HepG2 (cell line): ENCODE measurements around the gene DIPK1A.

Experiments used
- CTCF ChIP-seq: sonication (generic); formaldehyde crosslinking; IDR thresholded peaks from 2 replicates; pipeline ENCODE4 v1.5.0; 2020; ENCODE audit warnings: mild to moderate bottlenecking, missing genetic modification reagents, moderate library complexity
- ELF1 ChIP-seq: sonication (generic); formaldehyde crosslinking; IDR thresholded peaks from 2 replicates; pipeline ENCODE4 v1.4.0; 2020; ENCODE audit warnings: missing genetic modification reagents
- HBP1 ChIP-seq: IDR thresholded peaks from 2 replicates; pipeline ENCODE4 v1.6.1; 2016; ENCODE audit warnings: low read depth, control low read depth
- HDAC2 ChIP-seq: sonication (generic); formaldehyde crosslinking; IDR thresholded peaks from 2 replicates; pipeline ENCODE4 v1.4.0; 2020; ENCODE audit warnings: missing genetic modification reagents
- HOXA7 ChIP-seq: sonication (generic); formaldehyde crosslinking; IDR thresholded peaks from 2 replicates; pipeline ENCODE4 v1.8.1; 2022; ENCODE audit warnings: mild to moderate bottlenecking, missing genetic modification reagents, moderate library complexity
- MAF1 ChIP-seq: sonication (generic); formaldehyde crosslinking; IDR thresholded peaks from 2 replicates; pipeline ENCODE4 v1.5.0; 2020; ENCODE audit warnings: missing genetic modification reagents, borderline replicate concordance
- SP1 ChIP-seq, 2 experiments: fragments of 450-650 bp in 1 of 2; sonication (generic) in 1 of 2; formaldehyde crosslinking in 1 of 2; IDR thresholded peaks; 2 replicates each; pipeline versions ENCODE4 v1.4.0 to v1.6.1; 2016 to 2020; ENCODE audit warnings: missing genetic modification reagents in 1 of 2
- TBL1XR1 ChIP-seq: fragments of 150-350 bp; IDR thresholded peaks from 2 replicates; pipeline ENCODE4 v1.6.1; 2014; ENCODE audit warnings: borderline replicate concordance, low read length; ENCODE audit not compliant: partially characterized antibody
- ZNF124 ChIP-seq: sonication (generic); formaldehyde crosslinking; IDR thresholded peaks from 2 replicates; pipeline ENCODE4 v1.4.0; 2020; ENCODE audit warnings: missing genetic modification reagents
- ZNF280D ChIP-seq: sonication (generic); formaldehyde crosslinking; IDR thresholded peaks from 2 replicates; pipeline ENCODE4 v1.5.1; 2020; ENCODE audit warnings: mild to moderate bottlenecking, missing genetic modification reagents
- ZNF362 ChIP-seq: sonication (generic); formaldehyde crosslinking; IDR thresholded peaks from 2 replicates; pipeline ENCODE4 v1.4.0; 2020; ENCODE audit warnings: missing genetic modification reagents, mild to moderate bottlenecking, borderline replicate concordance
- ZNF83 ChIP-seq: sonication (generic); formaldehyde crosslinking; IDR thresholded peaks from 2 replicates; pipeline ENCODE4 v1.4.0; 2020; ENCODE audit warnings: missing genetic modification reagents, mild to moderate bottlenecking, borderline replicate concordance
- ZSCAN20 ChIP-seq: sonication (generic); formaldehyde crosslinking; IDR thresholded peaks from 2 replicates; pipeline ENCODE4 v1.4.0; 2020; ENCODE audit warnings: missing genetic modification reagents, mild to moderate bottlenecking, borderline replicate concordance

- TF ChIP-seq ELF1 (no peak), ZNF362 (no peak), HDAC2 (CRISPR knock-in tag) (peak; percentile 48; the same call in 1 of the 2 replicates), ZNF280D (CRISPR knock-in tag) (no peak), ZNF83 (no peak), ZNF124 (CRISPR knock-in tag) (no peak), HBP1 (no peak), HOXA7 (no peak), MAF1 (CRISPR knock-in tag) (no peak), SP1 (IDR thresholded peaks at IDR 0.05) (no peak), SP1 (CRISPR knock-in tag; IDR thresholded peaks at IDR 0.05) (no peak), TBL1XR1 (no peak), CTCF (CRISPR knock-in tag) (no peak), ZSCAN20 (CRISPR knock-in tag) (no peak)
These were observed 2.9 kb downstream of the DIPK1A start for GRCh38 chr1:92958203-92958970.
